IMR-90 (cell line): ENCODE data around the gene RENBP. TPM values are rescaled to one million over a fixed set of nuclear protein-coding genes. Genes with fewer than 3 reads are reported as not detected.
A peak's percentile ranks its signal among the peaks of the same experiment; 100 is the strongest.

Experiments used
- ATAC-seq: fragments of 200-7000 bp; cut with Tn5 transposase; 2 replicates; pipeline ENCODE4 v1.9.1; 2020; ENCODE audit warnings: low read depth, mild to moderate bottlenecking, moderate library complexity
- BruUV-seq: library from RNA; stranded (reverse); fragments of 400-500 nt; replicated peaks from 2 replicates; lab custom pipeline; 2021; lab: Mats Ljungman, UMichigan
- CTCF ChIA-PET: fragments of 300-600 bp; formaldehyde crosslinking; extraction: SDS; loops from one replicate; lab custom pipeline; 2021; ENCODE audit warnings: antibody characterized with exemption; lab: Yijun Ruan, JAX
- POLR2A ChIA-PET: fragments of 300-600 bp; sonication (Branson Sonifier 250); formaldehyde crosslinking; loops from one replicate; lab custom pipeline; 2022; ENCODE audit warnings: antibody characterized with exemption; ENCODE audit not compliant: unreplicated experiment; lab: Charles Lee
- DNase-seq: peaks from one replicate; pipeline ENCODE4 v3.0.0; 2013
- H2AFZ ChIP-seq: replicated peaks from 2 replicates; pipeline ENCODE3; 2013; ENCODE audit warnings: low read length, mild to moderate bottlenecking; ENCODE audit not compliant: poor library complexity
- H2AK5ac ChIP-seq: 2 replicates; pipeline ENCODE4 v1.6.1; 2013; ENCODE audit warnings: low read depth, low read length, inconsistent platforms
- H2AK9ac ChIP-seq: replicated peaks from 2 replicates; pipeline ENCODE3; 2013; ENCODE audit warnings: mild to moderate bottlenecking, low read depth, low read length, moderate library complexity; ENCODE audit not compliant: poor library complexity
- H2BK120ac ChIP-seq: 2 replicates; pipeline ENCODE4 v1.6.1; 2013; ENCODE audit warnings: low read depth, low read length, inconsistent platforms
- H2BK15ac ChIP-seq: 3 replicates; pipeline ENCODE4 v1.6.1; 2013; ENCODE audit warnings: low read depth, low read length, inconsistent platforms
- H2BK20ac ChIP-seq: 2 replicates; pipeline ENCODE4 v1.6.1; 2013; ENCODE audit warnings: low read depth, mild to moderate bottlenecking, inconsistent platforms, low read length, moderate library complexity
- H2BK5ac ChIP-seq: 2 replicates; pipeline ENCODE4 v1.6.1; 2013; ENCODE audit warnings: mild to moderate bottlenecking, low read depth, low read length, inconsistent platforms; ENCODE audit not compliant: poor library complexity, severe bottlenecking
- H3K14ac ChIP-seq: replicated peaks from 2 replicates; pipeline ENCODE4 v1.6.1; 2013; ENCODE audit warnings: low read depth, low read length, inconsistent platforms
- H3K18ac ChIP-seq: 2 replicates; pipeline ENCODE4 v1.6.1; 2013; ENCODE audit warnings: low read depth, low read length, control low read depth
- H3K23ac ChIP-seq: 2 replicates; pipeline ENCODE4 v1.6.1; 2013; ENCODE audit warnings: low read depth, low read length, inconsistent platforms
- H3K27ac ChIP-seq: 2 replicates; pipeline ENCODE4 v1.5.1; 2013; ENCODE audit warnings: mild to moderate bottlenecking, control low read depth, low read length; ENCODE audit not compliant: insufficient read depth
- H3K27me3 ChIP-seq: 2 replicates; pipeline ENCODE4 v1.6.1; 2013; ENCODE audit warnings: low read length; ENCODE audit not compliant: control insufficient read depth, insufficient read depth
- H3K36me3 ChIP-seq: 2 replicates; pipeline ENCODE4 v1.6.1; 2013; ENCODE audit warnings: low read length, mixed read lengths; ENCODE audit not compliant: control insufficient read depth, insufficient read depth
- H3K4ac ChIP-seq: 2 replicates; pipeline ENCODE4 v1.6.1; 2013; ENCODE audit warnings: low read depth, low read length, inconsistent platforms
- H3K4me1 ChIP-seq: 2 replicates; pipeline ENCODE4 v1.6.1; 2013; ENCODE audit warnings: low read length, mixed read lengths; ENCODE audit not compliant: control insufficient read depth, insufficient read depth
- H3K4me2 ChIP-seq: 2 replicates; pipeline ENCODE4 v1.6.1; 2013; ENCODE audit warnings: low read depth, mild to moderate bottlenecking, control low read depth, low read length, moderate library complexity
- H3K4me3 ChIP-seq: 2 replicates; pipeline ENCODE4 v1.5.1; 2013; ENCODE audit warnings: low read depth, mild to moderate bottlenecking, control low read depth, low read length, moderate library complexity; ENCODE audit not compliant: insufficient read depth
- H3K56ac ChIP-seq: 2 replicates; pipeline ENCODE4 v1.6.1; 2013; ENCODE audit warnings: low read length, inconsistent platforms; ENCODE audit not compliant: insufficient read depth; ENCODE audit errors: extremely low read depth
- H3K79me1 ChIP-seq, 2 experiments: 2 replicates each; pipeline ENCODE4 v1.6.1; 2013; ENCODE audit warnings: low read length in 2 of 2, inconsistent platforms in 1 of 2, low read depth in 1 of 2
- H3K9ac ChIP-seq: 2 replicates; pipeline ENCODE4 v1.6.1; 2013; ENCODE audit warnings: low read depth, low read length, control low read depth
- H3K9me1 ChIP-seq: 2 replicates; pipeline ENCODE4 v1.6.1; 2013; ENCODE audit warnings: low read length, inconsistent platforms; ENCODE audit not compliant: insufficient read depth
- H3K9me3 ChIP-seq: 2 replicates; pipeline ENCODE4 v1.6.1; 2013; ENCODE audit warnings: low read length; ENCODE audit not compliant: control insufficient read depth, insufficient read depth
- H4K20me1 ChIP-seq: 2 replicates; pipeline ENCODE4 v1.6.1; 2013; ENCODE audit warnings: low read length, inconsistent platforms; ENCODE audit not compliant: insufficient read depth
- H4K5ac ChIP-seq: 2 replicates; pipeline ENCODE4 v1.6.1; 2013; ENCODE audit warnings: mild to moderate bottlenecking, low read depth, low read length, control low read depth
- H4K8ac ChIP-seq, 2 experiments: 2 replicates each; pipeline ENCODE4 v1.6.1; 2013; ENCODE audit warnings: low read depth in 2 of 2, low read length in 2 of 2, control low read depth in 1 of 2, inconsistent platforms in 1 of 2
- H4K91ac ChIP-seq: 2 replicates; pipeline ENCODE4 v1.6.1; 2013; ENCODE audit warnings: low read depth, low read length, inconsistent platforms; ENCODE audit not compliant: insufficient read depth
- BHLHE40 ChIP-seq: fragments of 150-350 bp; IDR thresholded peaks from 2 replicates; pipeline ENCODE4 v1.6.1; 2016; ENCODE audit warnings: mild to moderate bottlenecking, low read depth, low read length
- CEBPB ChIP-seq: IDR thresholded peaks from 2 replicates; pipeline ENCODE4 v1.6.1; 2012; ENCODE audit warnings: low read depth, low read length, improper control_type of control experiment
- CHD1 ChIP-seq: IDR thresholded peaks from 2 replicates; pipeline ENCODE4 v1.6.1; 2012; ENCODE audit warnings: low read depth, low read length, improper control_type of control experiment
- FOS ChIP-seq: fragments of 150-350 bp; IDR thresholded peaks from 2 replicates; pipeline ENCODE4 v1.6.1; 2016; ENCODE audit warnings: low read depth, low read length
- MAFK ChIP-seq: IDR thresholded peaks from 2 replicates; pipeline ENCODE4 v1.6.1; 2012; ENCODE audit warnings: low read depth, low read length, improper control_type of control experiment
- MAZ ChIP-seq: IDR thresholded peaks from 2 replicates; pipeline ENCODE4 v1.6.1; 2012; ENCODE audit warnings: low read depth, mild to moderate bottlenecking, low read length, improper control_type of control experiment, moderate library complexity, borderline replicate concordance
- MXI1 ChIP-seq: IDR thresholded peaks from 2 replicates; pipeline ENCODE4 v1.6.1; 2012; ENCODE audit warnings: low read depth, mild to moderate bottlenecking, low read length, moderate library complexity, borderline replicate concordance
- NFE2L2 ChIP-seq: fragments of 150-350 bp; IDR thresholded peaks from 2 replicates; pipeline ENCODE4 v1.6.1; 2016; ENCODE audit warnings: low read depth, mild to moderate bottlenecking, low read length
- POLR2A ChIP-seq: IDR thresholded peaks from 2 replicates; pipeline ENCODE4 v1.6.1; 2012; ENCODE audit warnings: mild to moderate bottlenecking, low read depth, low read length
- RAD21 ChIP-seq: IDR thresholded peaks from 2 replicates; pipeline ENCODE4 v1.6.1; 2012; ENCODE audit warnings: low read length, improper control_type of control experiment
- RCOR1 ChIP-seq: IDR thresholded peaks from 2 replicates; pipeline ENCODE4 v1.6.1; 2012; ENCODE audit warnings: mild to moderate bottlenecking, low read length, improper control_type of control experiment; ENCODE audit not compliant: insufficient replicate concordance
- RFX5 ChIP-seq: IDR thresholded peaks from 2 replicates; pipeline ENCODE4 v1.8.0; 2012; ENCODE audit warnings: low read depth, mild to moderate bottlenecking, low read length, moderate library complexity
- SMC3 ChIP-seq: fragments of 150-350 bp; IDR thresholded peaks from 2 replicates; pipeline ENCODE4 v1.6.1; 2016; ENCODE audit warnings: low read depth, mild to moderate bottlenecking, antibody characterized with exemption, low read length, moderate library complexity
- WGBS, 2 experiments: methylation state at CpG; one replicate each; pipeline versions ENCODE4 v1.1.5 to v1.1.7; 2013; ENCODE audit warnings: missing lambda C conversion rate in 2 of 2; ENCODE audit not compliant: insufficient read length in 1 of 2; ENCODE audit errors: extremely low coverage in 2 of 2; 5-methylcytosine and 5-hydroxymethylcytosine counted together
- dilution Hi-C: fragments of 300-500 bp; cut with HindIII; formaldehyde crosslinking; loops from one replicate; pipeline ENCODE4 v1.14.3; 2018; ENCODE audit warnings: low sequenced_read_pairs; ENCODE audit not compliant: unreplicated experiment
- in situ Hi-C: fragments of 300-500 bp; cut with MboI; formaldehyde crosslinking; loops from 3 replicates; pipeline ENCODE4 v1.14.3; 2019; ENCODE audit warnings: low sequenced_read_pairs, inconsistent platforms, mixed read lengths
- intact Hi-C: fragments of 100-400 bp; cut with micrococcal nuclease; formaldehyde crosslinking; loops from 2 replicates; pipeline ENCODE4 v1.10.0; 2022
- polyA plus RNA-seq, 3 experiments: library from polyadenylated mRNA; depleted of rRNA; stranded (reverse); fragments of >200 nt; gene quantifications; 2 replicates each; pipeline ENCODE4 v1.2.3, GENCODE V29; 2012; ENCODE audit warnings: low replicate concordance in 1 of 3
- total RNA-seq: library from RNA; depleted of rRNA; stranded (reverse); fragments of >200 nt; gene quantifications from 2 replicates; pipeline ENCODE4 v1.2.3, GENCODE V29; 2012
- TF ChIP-seq, protein P1 (sequence below): fragments of 150-350 bp; IDR thresholded peaks from 2 replicates; pipeline ENCODE4 v1.6.1; 2016; ENCODE audit warnings: low read depth, mild to moderate bottlenecking, low read length, moderate library complexity, borderline replicate concordance
- TF ChIP-seq, protein P2 (sequence below): fragments of 150-350 bp; IDR thresholded peaks from 2 replicates; pipeline ENCODE4 v1.6.1; 2017; ENCODE audit warnings: mild to moderate bottlenecking, antibody characterized with exemption, low read length, low read depth
- TF ChIP-seq, protein P3 (sequence below): conservative IDR thresholded peaks from 2 replicates; pipeline ENCODE4 v1.5.1; 2012; ENCODE audit warnings: mild to moderate bottlenecking, low read depth, low read length, improper control_type of control experiment

RENBP gene
- total and polyA plus RNA-seq, 2 of the 4 experiments (the other 2 are of a cell fraction): 0.15 to 0.18 TPM

- Histone ChIP-seq H3K9me3 (no peaks in the 10 kb centered on the region), H3K18ac (no peak overlapping the region), H2AK5ac (no peak overlapping the region), H2BK120ac (no peak overlapping the region), H4K5ac (no peak overlapping the region), H4K91ac (no peak overlapping the region), H3K27ac (peak overlapping the region; percentile 100; the same call in 1 of the 2 replicates), H2BK20ac (no peak overlapping the region), H3K9me1 (peaks cover 11% of the 10 kb centered on the region; the same call in 1 of the 2 replicates), H2AK9ac (peak overlapping the region; percentile 57), H3K79me1 (peaks cover 3 to 21% of the 10 kb centered on the region in 2 experiments; a peak in 2 of 4 replicates), H3K14ac (no peak overlapping the region), H3K4me3 (peak overlapping the region; percentile 96; the same call in 1 of the 2 replicates), H3K4me2 (peak overlapping the region; percentile 81), H4K20me1 (peaks cover 68% of the 10 kb centered on the region), H3K56ac (no peak overlapping the region), H4K8ac (no peak overlapping the region), H3K27me3 (no peaks in the 10 kb centered on the region), H2BK15ac (no peak overlapping the region), H2AFZ (no peak overlapping the region), H3K23ac (peak overlapping the region; percentile 65; the same call in 1 of the 2 replicates), H2BK5ac (no peak overlapping the region), H3K4me1 (peaks cover 20% of the 10 kb centered on the region), H3K4ac (no peak overlapping the region; the same call in 1 of the 2 replicates), H3K9ac (peak overlapping the region; percentile 93), H3K36me3 (peaks cover 4% of the 10 kb centered on the region; the same call in 1 of the 2 replicates)
- in situ Hi-C loops (loop anchor here (10.0 kb wide), 1 partner anchor 204 kb away; the partner anchor contains the start of gene PLXNB3), intact Hi-C loops (no loop called here), dilution Hi-C loops (no loop called here)
- WGBS, 2 experiments: 50% methylated on average over 2 of the region's 12 CpGs; no CpG with 5 or more reads in 1 of the 2 experiments
- DNase-seq (no peak), ATAC-seq (no peak)
- TF ChIP-seq MAZ (no peak), MXI1 (no peak), POLR2A (no peak), CHD1 (no peak), RAD21 (no peak), BHLHE40 (no peak), MAFK (no peak), CEBPB (no peak), RCOR1 (no peak), RFX5 (no peak), NFE2L2 (no peak), FOS (no peak), SMC3 (no peak)
- TF ChIP-seq, protein P1, sequence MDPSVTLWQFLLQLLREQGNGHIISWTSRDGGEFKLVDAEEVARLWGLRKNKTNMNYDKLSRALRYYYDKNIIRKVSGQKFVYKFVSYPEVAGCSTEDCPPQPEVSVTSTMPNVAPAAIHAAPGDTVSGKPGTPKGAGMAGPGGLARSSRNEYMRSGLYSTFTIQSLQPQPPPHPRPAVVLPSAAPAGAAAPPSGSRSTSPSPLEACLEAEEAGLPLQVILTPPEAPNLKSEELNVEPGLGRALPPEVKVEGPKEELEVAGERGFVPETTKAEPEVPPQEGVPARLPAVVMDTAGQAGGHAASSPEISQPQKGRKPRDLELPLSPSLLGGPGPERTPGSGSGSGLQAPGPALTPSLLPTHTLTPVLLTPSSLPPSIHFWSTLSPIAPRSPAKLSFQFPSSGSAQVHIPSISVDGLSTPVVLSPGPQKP: no peak
- TF ChIP-seq, protein P2, sequence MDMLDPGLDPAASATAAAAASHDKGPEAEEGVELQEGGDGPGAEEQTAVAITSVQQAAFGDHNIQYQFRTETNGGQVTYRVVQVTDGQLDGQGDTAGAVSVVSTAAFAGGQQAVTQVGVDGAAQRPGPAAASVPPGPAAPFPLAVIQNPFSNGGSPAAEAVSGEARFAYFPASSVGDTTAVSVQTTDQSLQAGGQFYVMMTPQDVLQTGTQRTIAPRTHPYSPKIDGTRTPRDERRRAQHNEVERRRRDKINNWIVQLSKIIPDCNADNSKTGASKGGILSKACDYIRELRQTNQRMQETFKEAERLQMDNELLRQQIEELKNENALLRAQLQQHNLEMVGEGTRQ: no peak
- TF ChIP-seq, protein P3, sequence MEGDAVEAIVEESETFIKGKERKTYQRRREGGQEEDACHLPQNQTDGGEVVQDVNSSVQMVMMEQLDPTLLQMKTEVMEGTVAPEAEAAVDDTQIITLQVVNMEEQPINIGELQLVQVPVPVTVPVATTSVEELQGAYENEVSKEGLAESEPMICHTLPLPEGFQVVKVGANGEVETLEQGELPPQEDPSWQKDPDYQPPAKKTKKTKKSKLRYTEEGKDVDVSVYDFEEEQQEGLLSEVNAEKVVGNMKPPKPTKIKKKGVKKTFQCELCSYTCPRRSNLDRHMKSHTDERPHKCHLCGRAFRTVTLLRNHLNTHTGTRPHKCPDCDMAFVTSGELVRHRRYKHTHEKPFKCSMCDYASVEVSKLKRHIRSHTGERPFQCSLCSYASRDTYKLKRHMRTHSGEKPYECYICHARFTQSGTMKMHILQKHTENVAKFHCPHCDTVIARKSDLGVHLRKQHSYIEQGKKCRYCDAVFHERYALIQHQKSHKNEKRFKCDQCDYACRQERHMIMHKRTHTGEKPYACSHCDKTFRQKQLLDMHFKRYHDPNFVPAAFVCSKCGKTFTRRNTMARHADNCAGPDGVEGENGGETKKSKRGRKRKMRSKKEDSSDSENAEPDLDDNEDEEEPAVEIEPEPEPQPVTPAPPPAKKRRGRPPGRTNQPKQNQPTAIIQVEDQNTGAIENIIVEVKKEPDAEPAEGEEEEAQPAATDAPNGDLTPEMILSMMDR: no peak
- POLR2A ChIA-PET: no interaction called here
- CTCF ChIA-PET: no interaction called here
- no TSS peak for BruUV-seq
Observed at GRCh38 chrX:153968754-153969124, 24.3 kb upstream of the RENBP start.
